A172 (cell line): Measurements from ENCODE around the gene PPP2R5D. TPM values are rescaled to one million over a fixed set of nuclear protein-coding genes. Genes with fewer than 3 reads are reported as not detected.
A peak's percentile ranks its signal among the peaks of the same experiment; 100 is the strongest.
"Not testable (repeated sequence)": the region's sequence is repeated elsewhere in the genome, so short reads cannot be mapped to it uniquely, and the experiment has no call there.

Experiments used
- DNase-seq: peaks from one replicate; pipeline ENCODE4 v3.0.0-alpha.2; 2015; ENCODE audit warnings: low spot score
- total RNA-seq: library from RNA; depleted of rRNA; stranded (reverse); fragments of >200 nt; shearing (Covaris generic); gene quantifications from 2 replicates; pipeline ENCODE4 v1.2.3, GENCODE V29; 2014

Gene PPP2R5D
- total RNA-seq, 1 experiment from 2014 or later, result 38.9 TPM

- no peak for DNase-seq
These were observed 42.0 kb downstream of the PPP2R5D start for GRCh38 chr6:43026365-43026764.

GRCh38 chr6:43029120-43029519 is 44.8 kb downstream of the PPP2R5D start:
- no peak for DNase-seq

GRCh38 chr6:43032326-43032725 is 48.0 kb downstream of the PPP2R5D start:
- no peak for DNase-seq

- no peak for DNase-seq
These were observed 49.3 kb downstream of the PPP2R5D start for GRCh38 chr6:43033496-43034189.

GRCh38 chr6:43034190-43034525 is 49.8 kb downstream of the PPP2R5D start:
- DNase-seq, result no peak

GRCh38 chr6:43035495-43036194 is 51.3 kb downstream of the PPP2R5D start:
- DNase-seq, result no peak

GRCh38 chr6:43036712-43037111 is 52.3 kb downstream of the PPP2R5D start:
- DNase-seq, result no peak

GRCh38 chr6:43037197-43037596 is 52.8 kb downstream of the PPP2R5D start:
- no peak for DNase-seq

GRCh38 chr6:43037706-43038105 is 53.3 kb downstream of the PPP2R5D start:
- DNase-seq, result no peak

GRCh38 chr6:43038727-43039126 is 54.4 kb downstream of the PPP2R5D start:
- no peak for DNase-seq

GRCh38 chr6:43040542-43041257 is 56.3 kb downstream of the PPP2R5D start:
- DNase-seq, result no peak

GRCh38 chr6:43041475-43041874 is 57.1 kb downstream of the PPP2R5D start:
- not testable (repeated sequence) for DNase-seq

GRCh38 chr6:43043310-43043709 is 58.9 kb downstream of the PPP2R5D start:
- DNase-seq, result no peak

- DNase-seq, result no peak
These were observed 61.1 kb downstream of the PPP2R5D start for GRCh38 chr6:43045371-43045930.

GRCh38 chr6:43047998-43048397 is 63.6 kb downstream of the PPP2R5D start:
- DNase-seq, result no peak

GRCh38 chr6:43050981-43051380 is 66.6 kb downstream of the PPP2R5D start:
- no peak for DNase-seq

GRCh38 chr6:43052225-43052841 is 68.0 kb downstream of the PPP2R5D start:
- DNase-seq, result no peak

- peak; percentile 13 for DNase-seq
These were observed 68.6 kb downstream of the PPP2R5D start for GRCh38 chr6:43052842-43053544.

GRCh38 chr6:43053545-43054205 is 69.3 kb downstream of the PPP2R5D start, which contains the start of gene CUL7:
Gene CUL7 (minus strand): TSS chr6:43053851. CDS start chr6:43052788, 1,063 bp downstream.
- DNase-seq, result peak; percentile 94

- no peak for DNase-seq
These were observed 70.0 kb downstream of the PPP2R5D start for GRCh38 chr6:43054206-43054943.
